ENCODE data around the gene ZBTB7C. TPM values are rescaled to one million over a fixed set of nuclear protein-coding genes. Genes with fewer than 3 reads are reported as not detected.

ZBTB7C gene
- total and polyA plus RNA-seq, 10 of the 15 experiments (the other 5 are each of a cell fraction or from before 2014, with no cell fraction given) = under 0.01 to 0.08 (median 0.01) TPM; not detected in 7

- H3K9me3 ChIP-seq (replicated peaks; ENCODE audit: control insufficient read depth, insufficient read depth, low read length) = no peaks in the 10 kb centered on the region
- TF ChIP-seq KDM1A (IDR thresholded peaks at IDR 0.05; ENCODE audit: borderline replicate concordance) (no peak), MXI1 (IDR thresholded peaks at IDR 0.05; ENCODE audit: low read depth, low read length) (no peak), ETV6 (conservative IDR thresholded peaks at IDR 0.05 in 1 of 2, IDR thresholded peaks at IDR 0.05 in 1 of 2; ENCODE audit: borderline replicate concordance in 1 of 2, low read depth in 1 of 2) (no peak)
- ATAC-seq = no peak
- no peaks in the 10 kb centered on the region for H3K79me2 ChIP-seq (ENCODE audit: control insufficient read depth, insufficient read depth, low read length)
- no peaks in the 10 kb centered on the region for H4K20me1 ChIP-seq (ENCODE audit: control insufficient read depth, insufficient read depth)
- no peak overlapping the region for H3K4me3 ChIP-seq
- DNase-seq (ENCODE audit: low read depth, low spot score) = no peak
- H3K4me2 ChIP-seq (ENCODE audit: control insufficient read depth, insufficient read depth) = no peak overlapping the region
- ChIA-PET POLR2A (no interaction called here), SMC1A (ENCODE audit: uncharacterized antibody, unreplicated experiment) (no interaction called here), RAD21 (ENCODE audit: unreplicated experiment) (no interaction called here), CTCF (interaction anchor here (1.1 kb wide), 1 partner anchor 267 kb away, joined by 5 read pairs; no protein-coding TSS in a partner anchor)
- H3K27ac ChIP-seq (ENCODE audit: control insufficient read depth, insufficient read depth) = no peak overlapping the region
- no peaks in the 10 kb centered on the region for H3K36me3 ChIP-seq (ENCODE audit: control insufficient read depth in 2 of 2, insufficient read depth in 2 of 2, low read length in 1 of 2)
- 0% methylated on average over 4 of the region's 4 CpGs for WGBS (ENCODE audit: insufficient coverage, insufficient replicate concordance, low lambda C conversion rate, missing lambda C conversion rate)
- H2AFZ ChIP-seq (ENCODE audit: control insufficient read depth, low read depth, low read length) = no peak overlapping the region
- no peaks in the 10 kb centered on the region; a peak in 2 of 4 replicates for H3K27me3 ChIP-seq (replicated peaks in 1 of 2; ENCODE audit: control insufficient read depth in 2 of 2, insufficient read depth in 2 of 2, low read length in 1 of 2)
- no peaks in the 10 kb centered on the region for H3K4me1 ChIP-seq (ENCODE audit: control insufficient read depth, insufficient read depth, low read length)
- no peak for FAIRE-seq
- in situ Hi-C loops (cut with MboI) (no loop called here), intact Hi-C loops (cut with micrococcal nuclease; ENCODE audit: unreplicated experiment) (no loop called here)
- no TSS peak for BruUV-seq (replicated peaks)
- H3K9ac ChIP-seq (ENCODE audit: control insufficient read depth, insufficient read depth, low read length) = no peak overlapping the region
Measured at GRCh38 chr18:48208432-48209140, 200.6 kb downstream of the ZBTB7C start.

GRCh38 chr18:48207733-48208132 is 201.4 kb downstream of the ZBTB7C start:
- Histone ChIP-seq H3K4me1 (ENCODE audit: control insufficient read depth, insufficient read depth, low read length) (no peaks in the 10 kb centered on the region), H3K4me3 (no peak overlapping the region), H3K9me3 (replicated peaks; ENCODE audit: control insufficient read depth, insufficient read depth, low read length) (no peaks in the 10 kb centered on the region), H4K20me1 (ENCODE audit: control insufficient read depth, insufficient read depth) (no peaks in the 10 kb centered on the region; the same call in 1 of the 2 replicates), H3K9ac (ENCODE audit: control insufficient read depth, insufficient read depth, low read length) (no peak overlapping the region), H3K79me2 (ENCODE audit: control insufficient read depth, insufficient read depth, low read length) (no peaks in the 10 kb centered on the region), H3K27ac (ENCODE audit: control insufficient read depth, insufficient read depth) (no peak overlapping the region), H3K36me3 (ENCODE audit: control insufficient read depth in 2 of 2, insufficient read depth in 2 of 2, low read length in 1 of 2) (no peaks in the 10 kb centered on the region), H3K27me3 (replicated peaks in 1 of 2; ENCODE audit: control insufficient read depth in 2 of 2, insufficient read depth in 2 of 2, low read length in 1 of 2) (no peaks in the 10 kb centered on the region; a peak in 1 of 4 replicates), H3K4me2 (ENCODE audit: control insufficient read depth, insufficient read depth) (no peak overlapping the region), H2AFZ (ENCODE audit: control insufficient read depth, low read depth, low read length) (no peak overlapping the region)
- no peak for TF ChIP-seq HDAC2 (IDR thresholded peaks at IDR 0.05)
- no peak for TF ChIP-seq POLR2AphosphoS2 (IDR thresholded peaks at IDR 0.05; ENCODE audit: low read depth, low read length)
- TF ChIP-seq SKIL (IDR thresholded peaks at IDR 0.05; ENCODE audit: low read depth, poor library complexity, severe bottlenecking) = no peak
- TF ChIP-seq IKZF1 (conservative IDR thresholded peaks at IDR 0.05) = no peak
- no peak for TF ChIP-seq ZNF217 (IDR thresholded peaks at IDR 0.05)
- TF ChIP-seq FOS (IDR thresholded peaks at IDR 0.05; ENCODE audit: borderline replicate concordance, extremely low read depth, insufficient read length) = no peak
- ChIA-PET RAD21 (ENCODE audit: unreplicated experiment) (no interaction called here), CTCF (interaction anchor here (1.1 kb wide), 1 partner anchor 268 kb away, joined by 5 read pairs; no protein-coding TSS in a partner anchor), POLR2A (no interaction called here), SMC1A (ENCODE audit: uncharacterized antibody, unreplicated experiment) (no interaction called here)
- in situ Hi-C loops (cut with MboI) = no loop called here
- FAIRE-seq = no peak
- no peak for DNase-seq (ENCODE audit: low read depth, low spot score)
- no peak for ATAC-seq
- intact Hi-C loops (cut with micrococcal nuclease; ENCODE audit: unreplicated experiment) = no loop called here
- BruUV-seq (replicated peaks) = no TSS peak
- WGBS (ENCODE audit: insufficient coverage, insufficient replicate concordance, low lambda C conversion rate, missing lambda C conversion rate) = 49% methylated on average over 2 of the region's 2 CpGs

Measured in GM12878 (cell line).